HepG2 (cell line): ENCODE data around the gene ZC3H4. TPM values are rescaled to one million over a fixed set of nuclear protein-coding genes. Genes with fewer than 3 reads are reported as not detected.

ENCODE experiments used
- IKZF4 ChIP-seq: sonication (generic); formaldehyde crosslinking; IDR thresholded peaks from 2 replicates; pipeline ENCODE4 v1.5.1; 2020; ENCODE audit warnings: borderline replicate concordance, mild to moderate bottlenecking, low read depth, missing genetic modification reagents; ENCODE audit errors: not compliant biosample characterization
- KDM2A ChIP-seq: sonication (generic); formaldehyde crosslinking; IDR thresholded peaks from 2 replicates; pipeline ENCODE4 v1.4.0; 2020; ENCODE audit warnings: low read depth, missing genetic modification reagents, borderline replicate concordance
- MBD4 ChIP-seq: IDR thresholded peaks from 2 replicates; pipeline ENCODE4 v1.6.1; 2012; ENCODE audit warnings: low read length, inconsistent platforms, borderline replicate concordance
- MIER3 ChIP-seq: IDR thresholded peaks from 2 replicates; pipeline ENCODE4 v1.6.1; 2016; ENCODE audit warnings: missing compliant biosample characterization, borderline replicate concordance
- SAFB2 ChIP-seq: sonication (generic); formaldehyde crosslinking; IDR thresholded peaks from 2 replicates; pipeline ENCODE4 v1.5.1; 2020; ENCODE audit warnings: missing genetic modification reagents, low read depth, mild to moderate bottlenecking, borderline replicate concordance
- SMAD3 ChIP-seq: sonication (generic); formaldehyde crosslinking; IDR thresholded peaks from 2 replicates; pipeline ENCODE4 v1.4.0; 2020; ENCODE audit warnings: missing genetic modification reagents
- SOX6 ChIP-seq, 2 experiments: fragments of 450-650 bp in 1 of 2; sonication (generic) in 1 of 2; formaldehyde crosslinking in 1 of 2; IDR thresholded peaks; 2 replicates each; pipeline versions ENCODE4 v1.4.0 to v1.6.1; 2017 to 2020; ENCODE audit warnings: antibody characterized with exemption in 1 of 2, mild to moderate bottlenecking in 1 of 2, missing genetic modification reagents in 1 of 2
- SSRP1 ChIP-seq: IDR thresholded peaks from 2 replicates; pipeline ENCODE4 v1.6.1; 2016; ENCODE audit warnings: control low read depth
- THAP11 ChIP-seq: IDR thresholded peaks from 2 replicates; pipeline ENCODE4 v1.6.1; 2016; ENCODE audit warnings: missing biosample characterization, missing genetic modification reagents
- ZNF441 ChIP-seq: sonication (generic); formaldehyde crosslinking; IDR thresholded peaks from 2 replicates; pipeline ENCODE4 v1.7.0; 2021; ENCODE audit warnings: missing genetic modification reagents, borderline replicate concordance
- ZNF652 ChIP-seq: IDR thresholded peaks from 2 replicates; pipeline ENCODE4 v1.6.1; 2016; ENCODE audit warnings: low read depth, borderline replicate concordance
- polyA plus RNA-seq, 8 experiments: library from polyadenylated mRNA; depleted of rRNA in 3 of 8; stranded (reverse) in 7 of 8; unstranded in 1 of 8; fragments of >200 nt; fragmentation: Illumina TruSeq in 4 of 8; extraction: Trizol in 4 of 8; gene quantifications; 2 replicates each; pipeline versions ENCODE4 v1.2.1 to v1.2.3, GENCODE V29; 2011 to 2016; ENCODE audit warnings: low read depth in 4 of 8, missing spikeins in 1 of 8, mixed read lengths in 1 of 8; ENCODE audit not compliant: insufficient read depth in 1 of 8
- total RNA-seq, 5 experiments: library from RNA; depleted of rRNA; stranded (reverse); fragments of >200 nt; fragmentation: Illumina TruSeq; extraction: Trizol; gene quantifications; 2 replicates each; pipeline ENCODE4 v1.2.3, GENCODE V29; 2016; ENCODE audit warnings: low read depth in 1 of 5
- TF ChIP-seq, protein P1 (sequence below): sonication (generic); formaldehyde crosslinking; IDR thresholded peaks from 2 replicates; pipeline ENCODE4 v1.4.0; 2020; ENCODE audit warnings: low read depth, missing genetic modification reagents
- TF ChIP-seq, protein P2 (sequence below): sonication (generic); formaldehyde crosslinking; IDR thresholded peaks from 2 replicates; pipeline ENCODE4 v1.4.0; 2020; ENCODE audit warnings: missing genetic modification reagents
- TF ChIP-seq, protein P3 (sequence below): IDR thresholded peaks from 2 replicates; pipeline ENCODE4 v1.6.1; 2012; ENCODE audit warnings: low read depth, low read length, improper control_type of control experiment
- TF ChIP-seq, protein P4 (sequence below): sonication (generic); formaldehyde crosslinking; conservative IDR thresholded peaks from 2 replicates; pipeline ENCODE4 v1.8.0; 2022; ENCODE audit warnings: low read depth, missing genetic modification reagents

ZC3H4 gene
- total and polyA plus RNA-seq, 2 of the 13 experiments (the other 11 are each of a cell fraction or from before 2014, with no cell fraction given): 1.8 to 10.7 TPM

DNA sequence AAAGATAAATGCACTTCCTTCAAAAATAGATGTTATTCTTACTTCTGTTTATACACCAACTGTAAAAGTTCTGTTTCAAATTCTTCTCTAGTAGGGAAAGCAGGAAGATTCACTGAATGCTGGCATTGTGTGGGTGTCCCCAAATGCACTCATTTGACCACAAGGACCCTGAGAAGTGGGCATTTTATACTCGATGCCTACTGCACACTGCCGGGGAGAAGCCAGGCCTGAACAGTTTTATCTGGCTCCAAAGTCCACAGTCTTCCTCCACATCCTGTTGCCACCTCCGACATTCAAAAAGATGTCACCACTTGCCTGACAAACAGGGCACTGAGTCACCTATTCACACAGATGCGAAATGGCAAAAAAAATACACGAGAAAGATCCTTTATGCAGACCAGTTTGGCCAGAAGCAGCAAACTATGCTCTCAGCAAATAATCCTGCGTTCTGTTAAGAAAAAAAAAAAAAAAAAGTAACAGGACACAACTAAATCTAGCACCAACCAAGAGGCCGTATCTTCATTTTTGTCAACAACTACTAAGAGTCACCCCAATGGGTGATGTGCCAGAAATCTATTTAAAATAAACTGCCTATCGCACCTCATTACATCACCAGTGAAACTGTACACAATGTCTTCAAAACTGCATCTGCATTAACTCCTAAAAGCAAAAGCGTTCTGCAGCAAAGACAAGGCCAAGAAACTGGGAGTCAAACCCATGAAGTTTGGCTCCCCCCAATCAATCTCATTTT, 6.2 kb downstream of the ZC3H4 start (continued):
- TF ChIP-seq, protein P1, sequence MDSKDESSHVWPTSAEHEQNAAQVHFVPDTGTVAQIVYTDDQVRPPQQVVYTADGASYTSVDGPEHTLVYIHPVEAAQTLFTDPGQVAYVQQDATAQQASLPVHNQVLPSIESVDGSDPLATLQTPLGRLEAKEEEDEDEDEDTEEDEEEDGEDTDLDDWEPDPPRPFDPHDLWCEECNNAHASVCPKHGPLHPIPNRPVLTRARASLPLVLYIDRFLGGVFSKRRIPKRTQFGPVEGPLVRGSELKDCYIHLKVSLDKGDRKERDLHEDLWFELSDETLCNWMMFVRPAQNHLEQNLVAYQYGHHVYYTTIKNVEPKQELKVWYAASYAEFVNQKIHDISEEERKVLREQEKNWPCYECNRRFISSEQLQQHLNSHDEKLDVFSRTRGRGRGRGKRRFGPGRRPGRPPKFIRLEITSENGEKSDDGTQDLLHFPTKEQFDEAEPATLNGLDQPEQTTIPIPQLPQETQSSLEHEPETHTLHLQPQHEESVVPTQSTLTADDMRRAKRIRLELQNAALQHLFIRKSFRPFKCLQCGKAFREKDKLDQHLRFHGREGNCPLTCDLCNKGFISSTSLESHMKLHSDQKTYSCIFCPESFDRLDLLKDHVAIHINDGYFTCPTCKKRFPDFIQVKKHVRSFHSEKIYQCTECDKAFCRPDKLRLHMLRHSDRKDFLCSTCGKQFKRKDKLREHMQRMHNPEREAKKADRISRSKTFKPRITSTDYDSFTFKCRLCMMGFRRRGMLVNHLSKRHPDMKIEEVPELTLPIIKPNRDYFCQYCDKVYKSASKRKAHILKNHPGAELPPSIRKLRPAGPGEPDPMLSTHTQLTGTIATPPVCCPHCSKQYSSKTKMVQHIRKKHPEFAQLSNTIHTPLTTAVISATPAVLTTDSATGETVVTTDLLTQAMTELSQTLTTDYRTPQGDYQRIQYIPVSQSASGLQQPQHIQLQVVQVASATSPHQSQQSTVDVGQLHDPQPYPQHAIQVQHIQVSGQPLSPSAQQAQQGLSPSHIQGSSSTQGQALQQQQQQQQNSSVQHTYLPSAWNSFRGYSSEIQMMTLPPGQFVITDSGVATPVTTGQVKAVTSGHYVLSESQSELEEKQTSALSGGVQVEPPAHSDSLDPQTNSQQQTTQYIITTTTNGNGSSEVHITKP (CRISPR knock-in tag): no peak
- 0 out of 2 replicates have a peak, but pooled peaks have one; percentile 23 for TF ChIP-seq KDM2A (CRISPR knock-in tag)
- no peak for TF ChIP-seq IKZF4 (CRISPR knock-in tag)
- no peak for TF ChIP-seq MBD4
- TF ChIP-seq, protein P2, sequence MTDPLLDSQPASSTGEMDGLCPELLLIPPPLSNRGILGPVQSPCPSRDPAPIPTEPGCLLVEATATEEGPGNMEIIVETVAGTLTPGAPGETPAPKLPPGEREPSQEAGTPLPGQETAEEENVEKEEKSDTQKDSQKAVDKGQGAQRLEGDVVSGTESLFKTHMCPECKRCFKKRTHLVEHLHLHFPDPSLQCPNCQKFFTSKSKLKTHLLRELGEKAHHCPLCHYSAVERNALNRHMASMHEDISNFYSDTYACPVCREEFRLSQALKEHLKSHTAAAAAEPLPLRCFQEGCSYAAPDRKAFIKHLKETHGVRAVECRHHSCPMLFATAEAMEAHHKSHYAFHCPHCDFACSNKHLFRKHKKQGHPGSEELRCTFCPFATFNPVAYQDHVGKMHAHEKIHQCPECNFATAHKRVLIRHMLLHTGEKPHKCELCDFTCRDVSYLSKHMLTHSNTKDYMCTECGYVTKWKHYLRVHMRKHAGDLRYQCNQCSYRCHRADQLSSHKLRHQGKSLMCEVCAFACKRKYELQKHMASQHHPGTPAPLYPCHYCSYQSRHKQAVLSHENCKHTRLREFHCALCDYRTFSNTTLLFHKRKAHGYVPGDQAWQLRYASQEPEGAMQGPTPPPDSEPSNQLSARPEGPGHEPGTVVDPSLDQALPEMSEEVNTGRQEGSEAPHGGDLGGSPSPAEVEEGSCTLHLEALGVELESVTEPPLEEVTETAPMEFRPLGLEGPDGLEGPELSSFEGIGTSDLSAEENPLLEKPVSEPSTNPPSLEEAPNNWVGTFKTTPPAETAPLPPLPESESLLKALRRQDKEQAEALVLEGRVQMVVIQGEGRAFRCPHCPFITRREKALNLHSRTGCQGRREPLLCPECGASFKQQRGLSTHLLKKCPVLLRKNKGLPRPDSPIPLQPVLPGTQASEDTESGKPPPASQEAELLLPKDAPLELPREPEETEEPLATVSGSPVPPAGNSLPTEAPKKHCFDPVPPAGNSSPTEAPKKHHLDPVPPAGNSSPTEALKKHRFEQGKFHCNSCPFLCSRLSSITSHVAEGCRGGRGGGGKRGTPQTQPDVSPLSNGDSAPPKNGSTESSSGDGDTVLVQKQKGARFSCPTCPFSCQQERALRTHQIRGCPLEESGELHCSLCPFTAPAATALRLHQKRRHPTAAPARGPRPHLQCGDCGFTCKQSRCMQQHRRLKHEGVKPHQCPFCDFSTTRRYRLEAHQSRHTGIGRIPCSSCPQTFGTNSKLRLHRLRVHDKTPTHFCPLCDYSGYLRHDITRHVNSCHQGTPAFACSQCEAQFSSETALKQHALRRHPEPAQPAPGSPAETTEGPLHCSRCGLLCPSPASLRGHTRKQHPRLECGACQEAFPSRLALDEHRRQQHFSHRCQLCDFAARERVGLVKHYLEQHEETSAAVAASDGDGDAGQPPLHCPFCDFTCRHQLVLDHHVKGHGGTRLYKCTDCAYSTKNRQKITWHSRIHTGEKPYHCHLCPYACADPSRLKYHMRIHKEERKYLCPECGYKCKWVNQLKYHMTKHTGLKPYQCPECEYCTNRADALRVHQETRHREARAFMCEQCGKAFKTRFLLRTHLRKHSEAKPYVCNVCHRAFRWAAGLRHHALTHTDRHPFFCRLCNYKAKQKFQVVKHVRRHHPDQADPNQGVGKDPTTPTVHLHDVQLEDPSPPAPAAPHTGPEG (CRISPR knock-in tag): no peak
- TF ChIP-seq THAP11 (CRISPR knock-in tag): peak; percentile 47; the same call in 1 of the 2 replicates
- peak; percentile 47; the same call in 1 of the 2 replicates for TF ChIP-seq MIER3 (CRISPR knock-in tag)
- TF ChIP-seq, protein P3, sequence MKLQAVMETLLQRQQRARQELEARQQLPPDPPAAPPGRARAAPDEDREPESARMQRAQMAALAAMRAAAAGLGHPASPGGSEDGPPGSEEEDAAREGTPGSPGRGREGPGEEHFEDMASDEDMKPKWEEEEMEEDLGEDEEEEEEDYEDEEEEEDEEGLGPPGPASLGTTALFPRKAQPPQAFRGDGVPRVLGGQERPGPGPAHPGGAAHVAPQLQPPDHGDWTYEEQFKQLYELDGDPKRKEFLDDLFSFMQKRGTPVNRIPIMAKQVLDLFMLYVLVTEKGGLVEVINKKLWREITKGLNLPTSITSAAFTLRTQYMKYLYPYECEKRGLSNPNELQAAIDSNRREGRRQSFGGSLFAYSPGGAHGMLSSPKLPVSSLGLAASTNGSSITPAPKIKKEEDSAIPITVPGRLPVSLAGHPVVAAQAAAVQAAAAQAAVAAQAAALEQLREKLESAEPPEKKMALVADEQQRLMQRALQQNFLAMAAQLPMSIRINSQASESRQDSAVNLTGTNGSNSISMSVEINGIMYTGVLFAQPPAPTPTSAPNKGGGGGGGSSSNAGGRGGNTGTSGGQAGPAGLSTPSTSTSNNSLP: 0 out of 2 replicates have a peak, but pooled peaks have one; percentile 10
- 0 out of 2 replicates have a peak, but pooled peaks have one; percentile 2 for TF ChIP-seq ZNF652 (CRISPR knock-in tag)
- TF ChIP-seq ZNF441 (CRISPR knock-in tag): 0 out of 2 replicates have a peak, but pooled peaks have one; percentile 60
- TF ChIP-seq, protein P4, sequence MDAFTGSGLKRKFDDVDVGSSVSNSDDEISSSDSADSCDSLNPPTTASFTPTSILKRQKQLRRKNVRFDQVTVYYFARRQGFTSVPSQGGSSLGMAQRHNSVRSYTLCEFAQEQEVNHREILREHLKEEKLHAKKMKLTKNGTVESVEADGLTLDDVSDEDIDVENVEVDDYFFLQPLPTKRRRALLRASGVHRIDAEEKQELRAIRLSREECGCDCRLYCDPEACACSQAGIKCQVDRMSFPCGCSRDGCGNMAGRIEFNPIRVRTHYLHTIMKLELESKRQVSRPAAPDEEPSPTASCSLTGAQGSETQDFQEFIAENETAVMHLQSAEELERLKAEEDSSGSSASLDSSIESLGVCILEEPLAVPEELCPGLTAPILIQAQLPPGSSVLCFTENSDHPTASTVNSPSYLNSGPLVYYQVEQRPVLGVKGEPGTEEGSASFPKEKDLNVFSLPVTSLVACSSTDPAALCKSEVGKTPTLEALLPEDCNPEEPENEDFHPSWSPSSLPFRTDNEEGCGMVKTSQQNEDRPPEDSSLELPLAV (CRISPR knock-in tag): no peak
- TF ChIP-seq SMAD3 (CRISPR knock-in tag): peak; percentile 19; the same call in 1 of the 2 replicates
- TF ChIP-seq SSRP1: no peak
- TF ChIP-seq SAFB2: no peak
- TF ChIP-seq SOX6 (IDR thresholded peaks at IDR 0.05): no peak
- TF ChIP-seq SOX6 (CRISPR knock-in tag; IDR thresholded peaks at IDR 0.05): peak; percentile 54; the same call in 1 of the 2 replicates
